Activated T-cell treated with anti-CD3 and anti-CD28 coated beads, Interleukin-2, amount 50 U/mL, for 48 hours (primary cell): Measurements from ENCODE around the gene ZNF441.
"Not testable (repeated sequence)": the region's sequence is repeated elsewhere in the genome, so short reads cannot be mapped to it uniquely, and the experiment has no call there.

Experiments used
- DNase-seq, 2 experiments: peaks; one replicate each; pipeline ENCODE4 v3.0.0-alpha.2; 2020

Gene ZNF441

GRCh38 chr19:11766597-11767591 is at the start of gene ZNF441:
TSS of gene ZNF441 (plus strand) at chr19:11767000. CDS start at chr19:11767194, 194 bp downstream.
- peak; percentile 97 to 98 for DNase-seq

DNA sequence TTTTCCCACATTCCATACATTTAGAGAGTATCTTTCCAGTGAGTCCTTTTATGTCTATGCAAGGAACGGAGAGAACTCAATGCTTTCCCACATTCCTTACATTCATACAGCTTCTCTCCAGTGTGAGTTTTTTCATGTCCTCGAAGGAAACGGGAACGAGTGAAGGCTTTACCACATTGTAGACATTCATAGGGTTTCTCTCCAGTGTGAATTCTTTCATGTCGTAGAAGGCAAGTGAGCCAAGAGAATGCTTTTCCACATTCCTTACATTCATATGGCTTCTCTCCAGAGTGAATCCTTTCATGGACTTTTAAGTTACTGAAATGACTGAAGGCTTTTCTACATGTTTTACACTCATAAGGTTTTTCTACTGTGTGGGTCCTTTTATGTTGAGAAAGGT is 45.1 kb upstream of the ZNF441 start:
- no peak for DNase-seq

GRCh38 chr19:11722414-11722813 is 44.4 kb upstream of the ZNF441 start:
- DNase-seq, result no peak

DNA sequence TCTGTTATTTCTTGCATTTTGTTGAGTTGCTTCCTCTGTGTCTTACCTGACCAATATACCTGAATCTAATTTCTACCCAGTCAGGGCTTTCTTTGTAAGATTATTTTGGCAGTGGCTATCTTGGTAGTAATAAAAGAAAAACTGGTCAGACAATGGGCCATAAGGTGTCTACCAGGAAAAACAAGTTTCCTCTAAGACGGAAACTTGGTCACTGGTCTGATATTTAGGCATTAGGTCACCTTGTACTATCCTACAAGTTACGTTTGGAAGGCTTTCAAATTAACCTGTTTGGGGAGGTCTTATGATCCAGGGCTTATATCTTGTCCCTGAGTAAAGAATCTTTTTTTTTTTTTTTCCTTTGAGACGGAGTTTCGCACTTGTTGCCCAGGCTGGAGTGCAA is 37.2 kb upstream of the ZNF441 start:
- DNase-seq, result no peak

- DNase-seq, result no peak
These were observed 31.4 kb upstream of the ZNF441 start for GRCh38 chr19:11735375-11735774.

DNA sequence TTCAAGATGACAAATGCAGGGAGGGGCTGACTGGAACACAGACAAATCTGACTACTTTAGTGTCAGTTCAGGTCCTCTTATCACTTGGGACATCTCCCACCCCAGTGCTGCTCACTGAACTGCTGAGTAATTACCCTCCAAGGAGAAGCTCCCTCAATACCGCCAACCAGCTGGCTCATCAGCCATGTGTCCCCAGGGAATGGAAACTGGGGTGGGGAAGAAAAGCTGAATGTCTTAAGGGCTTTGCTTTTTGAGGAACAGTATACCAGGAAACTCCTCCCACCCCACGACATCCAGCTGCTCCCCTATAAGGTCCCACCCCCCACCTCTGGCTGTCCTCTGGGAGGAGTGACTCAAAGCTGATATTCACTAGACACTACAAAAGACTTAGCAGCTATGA is 30.1 kb upstream of the ZNF441 start:
- DNase-seq, result no peak

GRCh38 chr19:11737964-11738745 is 28.6 kb upstream of the ZNF441 start:
- DNase-seq, result peak; percentile 52 to 59

DNA sequence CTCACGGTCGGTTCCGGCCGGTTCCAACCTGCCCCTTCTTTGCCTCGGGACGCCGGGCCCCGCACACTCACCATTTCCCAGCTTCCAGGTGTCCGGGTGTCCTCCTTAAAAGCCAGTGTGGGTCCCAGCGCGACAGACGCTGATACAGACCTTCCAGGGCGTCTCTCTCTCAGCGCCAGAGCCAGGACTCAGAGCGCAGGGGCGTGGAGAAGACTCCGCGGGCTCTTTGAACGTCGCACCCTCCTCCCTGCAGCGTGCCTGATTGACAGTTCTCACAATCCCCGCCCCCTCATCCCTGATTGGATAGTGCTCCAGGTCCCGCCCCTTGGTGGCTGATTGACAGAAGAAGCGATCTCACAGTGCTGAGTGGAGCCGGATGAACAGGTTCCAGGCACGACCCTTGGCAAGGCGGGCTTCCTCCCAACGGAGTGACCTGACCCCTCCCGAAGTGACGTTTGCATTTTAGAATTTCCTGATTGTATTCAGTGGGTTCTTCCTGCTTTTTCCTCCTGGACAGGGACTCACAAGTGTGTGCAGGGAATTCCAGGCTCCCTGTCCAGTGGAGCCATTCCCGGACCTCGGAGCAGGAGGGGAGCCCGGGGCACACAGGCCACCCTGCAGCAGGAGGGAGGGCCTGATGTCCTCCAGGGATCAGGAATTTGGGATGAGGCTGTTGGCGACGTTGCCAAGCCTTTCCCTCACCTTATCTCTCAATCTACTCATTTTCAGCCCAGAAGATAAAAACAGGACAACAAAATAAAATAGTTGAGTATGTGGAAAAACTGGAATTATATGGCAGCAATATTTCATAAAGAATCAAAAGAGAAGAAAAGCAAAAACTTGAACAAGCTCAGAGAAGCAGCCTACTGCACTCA is 27.8 kb upstream of the ZNF441 start, which contains the start of gene ZNF823:
Gene ZNF823 (minus strand): TSS at position 201 of the 875 bp plus-strand sequence. CDS start 127 bp downstream, at position 74.
- peak; percentile 99 to 100 for DNase-seq

- DNase-seq, result no peak
These were observed 20.9 kb upstream of the ZNF441 start for GRCh38 chr19:11745869-11746268.

- DNase-seq, result no peak
These were observed 19.5 kb upstream of the ZNF441 start for GRCh38 chr19:11747277-11747676.

GRCh38 chr19:11749751-11750150 is 17.0 kb upstream of the ZNF441 start:
- no peak for DNase-seq

DNA sequence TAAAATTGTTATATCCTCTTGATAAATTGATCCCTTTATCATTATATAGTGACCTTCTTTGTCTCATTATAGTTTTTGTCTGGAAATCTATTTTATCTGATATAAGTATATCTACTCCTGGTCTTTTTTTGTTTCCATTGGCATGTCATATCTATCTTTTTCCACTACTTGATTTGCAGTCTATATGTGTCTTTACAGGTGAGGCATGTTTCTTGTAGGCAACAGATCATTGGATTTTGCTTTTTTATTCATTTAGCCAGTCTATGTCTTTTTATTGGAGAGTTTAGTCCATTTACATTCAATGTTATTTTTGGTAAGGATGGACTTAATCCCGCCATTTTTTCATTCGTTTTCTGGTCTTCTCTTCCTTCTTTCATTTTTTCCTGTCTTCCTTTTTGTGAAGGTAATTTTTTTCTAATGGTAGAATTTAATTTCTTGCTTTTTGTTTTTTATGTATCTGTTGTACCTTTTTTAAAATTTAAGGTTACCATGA is 14.5 kb upstream of the ZNF441 start:
- no peak for DNase-seq

GRCh38 chr19:11754663-11755062 is 12.1 kb upstream of the ZNF441 start:
- DNase-seq, result no peak

GRCh38 chr19:11756965-11757364 is 9.8 kb upstream of the ZNF441 start:
- DNase-seq, result no peak

GRCh38 chr19:11759805-11760204 is 7.0 kb upstream of the ZNF441 start:
- DNase-seq, result no peak

- no peak for DNase-seq
These were observed 3.7 kb upstream of the ZNF441 start for GRCh38 chr19:11763117-11763516.

GRCh38 chr19:11763611-11764010 is 3.2 kb upstream of the ZNF441 start:
- DNase-seq, result no peak

- peak; percentile 40 to 50 for DNase-seq
These were observed 883 bp downstream of the ZNF441 start for GRCh38 chr19:11767633-11768133.

- no peak for DNase-seq
These were observed 3.2 kb downstream of the ZNF441 start for GRCh38 chr19:11769995-11770394.

DNA sequence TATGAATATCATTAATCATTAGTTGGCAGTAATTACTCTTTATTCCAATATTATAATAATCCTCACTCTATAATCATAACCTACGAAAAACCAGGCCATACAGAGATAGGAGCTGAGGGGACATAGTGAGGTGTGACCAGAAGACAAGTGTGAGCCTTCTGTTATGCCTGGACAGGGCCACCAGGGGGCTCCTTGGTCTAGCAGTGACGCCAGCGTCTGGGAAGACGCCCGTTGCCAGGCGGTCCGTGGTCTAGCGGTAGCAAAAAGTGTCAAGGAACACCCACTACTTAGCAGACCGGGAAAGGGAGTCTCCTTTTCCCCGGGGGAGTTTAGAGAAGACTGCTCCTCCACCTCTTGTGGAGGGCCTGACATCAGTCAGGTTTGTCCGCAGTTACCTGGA is 4.7 kb downstream of the ZNF441 start:
- DNase-seq, result not testable (repeated sequence)

DNA sequence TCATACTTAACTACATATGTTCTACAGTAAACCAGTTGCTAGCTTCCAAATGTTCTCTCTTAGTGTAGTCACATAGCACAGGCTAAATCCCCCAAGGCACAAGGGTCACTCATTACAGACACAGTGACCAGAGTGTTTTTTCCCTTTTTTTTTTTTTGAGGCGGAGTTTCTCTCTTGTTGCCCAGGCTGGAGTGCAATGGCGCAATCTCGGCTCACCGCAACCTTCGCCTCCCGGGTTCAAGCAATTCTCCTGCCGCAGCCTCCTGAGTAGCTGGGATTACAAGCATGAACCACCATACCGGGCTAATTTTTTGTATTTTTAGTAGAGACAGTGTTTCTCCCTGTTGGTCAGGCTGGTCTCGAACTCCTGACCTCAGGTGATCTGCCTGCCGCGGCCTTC is 9.9 kb downstream of the ZNF441 start:
- not testable (repeated sequence) for DNase-seq

- no peak for DNase-seq
These were observed 13.7 kb downstream of the ZNF441 start for GRCh38 chr19:11780431-11781020.
